SK-N-SH treated with all-trans-retinoic acid at 6 μM for 48 hours (cell line): ENCODE results near the gene PRDM5.

Source experiments
- ATAC-seq: fragments of 200-7000 bp; cut with Tn5 transposase; 3 replicates; pipeline ENCODE4 v1.9.1; 2020; ENCODE audit warnings: mild to moderate bottlenecking, moderate library complexity
- ARNTL ChIP-seq: fragments of 450-650 bp; formaldehyde crosslinking; IDR thresholded peaks from 2 replicates; pipeline ENCODE4 v1.5.0; 2020; ENCODE audit warnings: low read depth, mild to moderate bottlenecking, moderate library complexity, borderline replicate concordance
- BACH2 ChIP-seq: fragments of 250-450 bp; sonication (Bioruptor Pico); IDR thresholded peaks from 2 replicates; pipeline ENCODE4 v1.9.0; 2021; ENCODE audit warnings: mild to moderate bottlenecking, borderline replicate concordance
- CREB5 ChIP-seq: fragments of 250-450 bp; sonication (Bioruptor Pico); IDR thresholded peaks from 2 replicates; pipeline ENCODE4 v1.5.1; 2020; ENCODE audit warnings: low read depth, mild to moderate bottlenecking, moderate library complexity
- CSDC2 ChIP-seq: fragments of 250-450 bp; sonication (Bioruptor Pico); IDR thresholded peaks from 2 replicates; pipeline ENCODE4 v1.5.0; 2020; ENCODE audit warnings: mild to moderate bottlenecking, moderate library complexity
- CSRNP3 ChIP-seq: fragments of 250-450 bp; sonication (Bioruptor Pico); IDR thresholded peaks from 2 replicates; pipeline ENCODE4 v1.5.1; 2021; ENCODE audit warnings: mild to moderate bottlenecking, moderate library complexity
- ESRRG ChIP-seq: fragments of 250-450 bp; sonication (Bioruptor Pico); IDR thresholded peaks from 2 replicates; pipeline ENCODE4 v1.6.1; 2021; ENCODE audit warnings: mild to moderate bottlenecking
- GLIS3 ChIP-seq: fragments of 250-450 bp; sonication (Bioruptor Pico); IDR thresholded peaks from 2 replicates; pipeline ENCODE4 v1.5.0; 2020; ENCODE audit warnings: mild to moderate bottlenecking, moderate library complexity
- ISL1 ChIP-seq: fragments of 250-450 bp; sonication (Bioruptor Pico); IDR thresholded peaks from 2 replicates; pipeline ENCODE4 v2.1.2; 2022; ENCODE audit warnings: mild to moderate bottlenecking, moderate library complexity
- OSR1 ChIP-seq: fragments of 250-450 bp; sonication (Bioruptor Pico); IDR thresholded peaks from 2 replicates; pipeline ENCODE4 v1.8.0; 2022; ENCODE audit warnings: moderate library complexity, mild to moderate bottlenecking, inconsistent platforms
- PATZ1 ChIP-seq: fragments of 250-450 bp; sonication (Bioruptor Pico); IDR thresholded peaks from 2 replicates; pipeline ENCODE4 v1.8.0; 2020; ENCODE audit warnings: mild to moderate bottlenecking, moderate library complexity, borderline replicate concordance
- PPARA ChIP-seq: fragments of 250-450 bp; sonication (Bioruptor Pico); IDR thresholded peaks from 2 replicates; pipeline ENCODE4 v1.5.0; 2020; ENCODE audit warnings: mild to moderate bottlenecking, borderline replicate concordance
- RARB ChIP-seq: fragments of 250-450 bp; sonication (Bioruptor Pico); IDR thresholded peaks from 2 replicates; pipeline ENCODE4 v1.8.0; 2021; ENCODE audit warnings: mild to moderate bottlenecking, moderate library complexity
- TOX ChIP-seq: fragments of 250-450 bp; sonication (Bioruptor Pico); IDR thresholded peaks from 2 replicates; pipeline ENCODE4 v1.8.0; 2021; ENCODE audit warnings: mild to moderate bottlenecking, moderate library complexity, borderline replicate concordance
- TSHZ2 ChIP-seq: fragments of 250-450 bp; sonication (Bioruptor Pico); IDR thresholded peaks from 2 replicates; pipeline ENCODE4 v1.5.0; 2020; ENCODE audit warnings: mild to moderate bottlenecking, moderate library complexity
- ZFP3 ChIP-seq: fragments of 250-450 bp; sonication (Bioruptor Pico); IDR thresholded peaks from 2 replicates; pipeline ENCODE4 v1.5.0; 2020; ENCODE audit warnings: mild to moderate bottlenecking, moderate library complexity
- ZFP30 ChIP-seq: fragments of 450-650 bp; formaldehyde crosslinking; IDR thresholded peaks from 2 replicates; pipeline ENCODE4 v1.5.0; 2022; ENCODE audit warnings: mild to moderate bottlenecking, moderate library complexity
- ZNF70 ChIP-seq: fragments of 450-650 bp; formaldehyde crosslinking; IDR thresholded peaks from 2 replicates; pipeline ENCODE4 v1.5.0; 2020; ENCODE audit warnings: mild to moderate bottlenecking, moderate library complexity
- ZNF8 ChIP-seq: fragments of 450-650 bp; formaldehyde crosslinking; IDR thresholded peaks from 2 replicates; pipeline ENCODE4 v1.5.0; 2020; ENCODE audit warnings: mild to moderate bottlenecking, moderate library complexity

PRDM5 gene

GRCh38 chr4:120682981-120683380, 239.5 kb downstream of the PRDM5 start:
- peak; percentile 47 for TF ChIP-seq ISL1 (CRISPR knock-in tag)
- TF ChIP-seq TSHZ2: no peak
- TF ChIP-seq, all 23 proteins: peak for 1
- no peak for ATAC-seq

- ATAC-seq: no peak
- TF ChIP-seq ZFP3 (CRISPR knock-in tag): no peak
- TF ChIP-seq ESRRG (CRISPR knock-in tag): no peak
- TF ChIP-seq ZNF8: no peak
- no peak for TF ChIP-seq OSR1
- no peak for TF ChIP-seq PATZ1 (CRISPR knock-in tag)
- TF ChIP-seq CSDC2: no peak
- TF ChIP-seq GLIS3 (CRISPR knock-in tag): no peak
- TF ChIP-seq, all 23 proteins: peak for 0
Observed at GRCh38 chr4:120680647-120681228, 241.8 kb downstream of the PRDM5 start.

GRCh38 chr4:120673696-120674095, 248.8 kb downstream of the PRDM5 start:
- TF ChIP-seq ARNTL (CRISPR knock-in tag) (no peak), CREB5 (no peak), PPARA (no peak), BACH2 (no peak), ZFP3 (CRISPR knock-in tag) (no peak), TOX (CRISPR knock-in tag) (no peak), ESRRG (CRISPR knock-in tag) (no peak), OSR1 (no peak), ZFP30 (CRISPR knock-in tag) (no peak)
- ATAC-seq: no peak

- ATAC-seq: no peak
- TF ChIP-seq TSHZ2 (no peak), ISL1 (CRISPR knock-in tag) (no peak), TOX (CRISPR knock-in tag) (no peak), ZNF70 (CRISPR knock-in tag) (no peak), ZNF8 (no peak), ESRRG (CRISPR knock-in tag) (no peak), OSR1 (no peak), CREB5 (no peak), GLIS3 (CRISPR knock-in tag) (no peak), BACH2 (no peak), ARNTL (CRISPR knock-in tag) (no peak), CSDC2 (no peak), RARB (CRISPR knock-in tag) (no peak), ZFP3 (CRISPR knock-in tag) (no peak), PATZ1 (CRISPR knock-in tag) (no peak), PPARA (no peak), CSRNP3 (no peak)
Observed at GRCh38 chr4:120672558-120673147, 249.9 kb downstream of the PRDM5 start.
